ENCODE measurements around the gene CYBA. TPM values are rescaled to one million over a fixed set of nuclear protein-coding genes. Genes with fewer than 3 reads are reported as not detected.
A peak's percentile ranks its signal among the peaks of the same experiment; 100 is the strongest.

CYBA gene
- total and polyA plus RNA-seq, 2 of the 13 experiments (the other 11 are each of a cell fraction or from before 2014, with no cell fraction given), result 196 to 250 TPM

DNA sequence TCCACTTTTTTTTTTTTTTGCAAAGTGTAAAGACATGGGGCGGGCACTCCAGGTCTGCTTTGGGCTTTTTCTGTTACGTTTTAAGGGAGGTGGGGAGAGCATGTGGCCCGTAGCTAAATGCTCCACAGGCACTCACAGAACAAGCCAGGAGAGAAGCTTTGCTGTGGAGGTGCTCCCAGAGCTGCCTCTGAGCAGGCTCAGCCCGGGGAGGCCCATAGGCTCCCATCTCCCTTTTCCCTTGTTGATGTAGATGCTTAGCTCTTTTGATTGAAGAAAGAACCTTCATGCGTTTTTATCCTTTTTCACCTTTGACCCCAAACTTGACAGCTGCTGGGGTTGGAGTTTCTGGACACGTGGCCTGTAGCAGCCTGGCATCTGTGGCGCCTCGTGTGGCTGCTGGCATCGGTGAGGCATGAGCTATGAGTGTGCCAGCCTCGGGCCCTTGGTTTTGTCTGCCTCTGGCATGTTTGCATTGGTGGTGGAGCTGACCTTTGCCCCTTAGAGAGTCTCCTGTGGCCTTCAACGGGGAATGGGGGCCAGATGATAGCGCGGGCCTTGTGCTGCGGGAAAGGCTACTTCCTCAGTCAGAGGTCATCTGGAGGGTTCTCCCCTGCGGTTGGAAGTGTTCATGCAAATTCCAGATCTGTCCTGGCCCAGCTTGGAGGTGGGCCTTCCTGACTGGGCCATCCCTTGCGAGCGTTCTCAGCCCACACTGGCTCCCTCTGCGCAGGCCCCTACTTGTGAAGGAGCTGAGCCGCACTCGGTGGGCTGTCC lies 32.5 kb downstream of the CYBA start (continued):
- peak; percentile 97 for TF ChIP-seq NR2F6 (IDR thresholded peaks at IDR 0.05)
- TF ChIP-seq NR2F6 (CRISPR knock-in tag; IDR thresholded peaks at IDR 0.05), result peak; percentile 97
- peak; percentile 67 for TF ChIP-seq ZNF124 (CRISPR knock-in tag; IDR thresholded peaks at IDR 0.05)
- no peak for TF ChIP-seq FOXA1 (IDR thresholded peaks at IDR 0.05)
- TF ChIP-seq FOXA1 (CRISPR knock-in tag; IDR thresholded peaks at IDR 0.05), result peak; percentile 84
- no peak; the same call in 1 of the 2 replicates for TF ChIP-seq ZNF343 (CRISPR knock-in tag; IDR thresholded peaks at IDR 0.05)
- TF ChIP-seq ZNF839 (CRISPR knock-in tag; IDR thresholded peaks at IDR 0.05; ENCODE audit: borderline replicate concordance), result 0 out of 2 replicates have a peak, but pooled peaks have one; percentile 19
- TF ChIP-seq ZSCAN25 (CRISPR knock-in tag; IDR thresholded peaks at IDR 0.05), result no peak
- TF ChIP-seq GZF1 (CRISPR knock-in tag; IDR thresholded peaks at IDR 0.05), result no peak
- TF ChIP-seq FOXM1 (CRISPR knock-in tag; IDR thresholded peaks at IDR 0.05), result no peak
- TF ChIP-seq RXRA (CRISPR knock-in tag; IDR thresholded peaks at IDR 0.05), result peak; percentile 92
- no peak for TF ChIP-seq MTF1 (CRISPR knock-in tag; IDR thresholded peaks at IDR 0.05)
- 0 out of 2 replicates have a peak, but pooled peaks have one; percentile 56 for TF ChIP-seq ZNF746 (CRISPR knock-in tag; IDR thresholded peaks at IDR 0.05)
- no peak for TF ChIP-seq MAF1 (CRISPR knock-in tag; IDR thresholded peaks at IDR 0.05; ENCODE audit: borderline replicate concordance)
- TF ChIP-seq TCF7 (IDR thresholded peaks at IDR 0.05; ENCODE audit: low read depth), result no peak
- TF ChIP-seq, protein P1, sequence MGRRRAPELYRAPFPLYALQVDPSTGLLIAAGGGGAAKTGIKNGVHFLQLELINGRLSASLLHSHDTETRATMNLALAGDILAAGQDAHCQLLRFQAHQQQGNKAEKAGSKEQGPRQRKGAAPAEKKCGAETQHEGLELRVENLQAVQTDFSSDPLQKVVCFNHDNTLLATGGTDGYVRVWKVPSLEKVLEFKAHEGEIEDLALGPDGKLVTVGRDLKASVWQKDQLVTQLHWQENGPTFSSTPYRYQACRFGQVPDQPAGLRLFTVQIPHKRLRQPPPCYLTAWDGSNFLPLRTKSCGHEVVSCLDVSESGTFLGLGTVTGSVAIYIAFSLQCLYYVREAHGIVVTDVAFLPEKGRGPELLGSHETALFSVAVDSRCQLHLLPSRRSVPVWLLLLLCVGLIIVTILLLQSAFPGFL (CRISPR knock-in tag; IDR thresholded peaks at IDR 0.05), result no peak
- TF ChIP-seq POLR2AphosphoS2 (IDR thresholded peaks at IDR 0.05; ENCODE audit: low read depth, low read length), result no peak
- no peak for TF ChIP-seq MTERF4 (CRISPR knock-in tag; IDR thresholded peaks at IDR 0.05)
- no peak for TF ChIP-seq ELK4 (CRISPR knock-in tag; IDR thresholded peaks at IDR 0.05; ENCODE audit: borderline replicate concordance)
- TF ChIP-seq, protein P2, sequence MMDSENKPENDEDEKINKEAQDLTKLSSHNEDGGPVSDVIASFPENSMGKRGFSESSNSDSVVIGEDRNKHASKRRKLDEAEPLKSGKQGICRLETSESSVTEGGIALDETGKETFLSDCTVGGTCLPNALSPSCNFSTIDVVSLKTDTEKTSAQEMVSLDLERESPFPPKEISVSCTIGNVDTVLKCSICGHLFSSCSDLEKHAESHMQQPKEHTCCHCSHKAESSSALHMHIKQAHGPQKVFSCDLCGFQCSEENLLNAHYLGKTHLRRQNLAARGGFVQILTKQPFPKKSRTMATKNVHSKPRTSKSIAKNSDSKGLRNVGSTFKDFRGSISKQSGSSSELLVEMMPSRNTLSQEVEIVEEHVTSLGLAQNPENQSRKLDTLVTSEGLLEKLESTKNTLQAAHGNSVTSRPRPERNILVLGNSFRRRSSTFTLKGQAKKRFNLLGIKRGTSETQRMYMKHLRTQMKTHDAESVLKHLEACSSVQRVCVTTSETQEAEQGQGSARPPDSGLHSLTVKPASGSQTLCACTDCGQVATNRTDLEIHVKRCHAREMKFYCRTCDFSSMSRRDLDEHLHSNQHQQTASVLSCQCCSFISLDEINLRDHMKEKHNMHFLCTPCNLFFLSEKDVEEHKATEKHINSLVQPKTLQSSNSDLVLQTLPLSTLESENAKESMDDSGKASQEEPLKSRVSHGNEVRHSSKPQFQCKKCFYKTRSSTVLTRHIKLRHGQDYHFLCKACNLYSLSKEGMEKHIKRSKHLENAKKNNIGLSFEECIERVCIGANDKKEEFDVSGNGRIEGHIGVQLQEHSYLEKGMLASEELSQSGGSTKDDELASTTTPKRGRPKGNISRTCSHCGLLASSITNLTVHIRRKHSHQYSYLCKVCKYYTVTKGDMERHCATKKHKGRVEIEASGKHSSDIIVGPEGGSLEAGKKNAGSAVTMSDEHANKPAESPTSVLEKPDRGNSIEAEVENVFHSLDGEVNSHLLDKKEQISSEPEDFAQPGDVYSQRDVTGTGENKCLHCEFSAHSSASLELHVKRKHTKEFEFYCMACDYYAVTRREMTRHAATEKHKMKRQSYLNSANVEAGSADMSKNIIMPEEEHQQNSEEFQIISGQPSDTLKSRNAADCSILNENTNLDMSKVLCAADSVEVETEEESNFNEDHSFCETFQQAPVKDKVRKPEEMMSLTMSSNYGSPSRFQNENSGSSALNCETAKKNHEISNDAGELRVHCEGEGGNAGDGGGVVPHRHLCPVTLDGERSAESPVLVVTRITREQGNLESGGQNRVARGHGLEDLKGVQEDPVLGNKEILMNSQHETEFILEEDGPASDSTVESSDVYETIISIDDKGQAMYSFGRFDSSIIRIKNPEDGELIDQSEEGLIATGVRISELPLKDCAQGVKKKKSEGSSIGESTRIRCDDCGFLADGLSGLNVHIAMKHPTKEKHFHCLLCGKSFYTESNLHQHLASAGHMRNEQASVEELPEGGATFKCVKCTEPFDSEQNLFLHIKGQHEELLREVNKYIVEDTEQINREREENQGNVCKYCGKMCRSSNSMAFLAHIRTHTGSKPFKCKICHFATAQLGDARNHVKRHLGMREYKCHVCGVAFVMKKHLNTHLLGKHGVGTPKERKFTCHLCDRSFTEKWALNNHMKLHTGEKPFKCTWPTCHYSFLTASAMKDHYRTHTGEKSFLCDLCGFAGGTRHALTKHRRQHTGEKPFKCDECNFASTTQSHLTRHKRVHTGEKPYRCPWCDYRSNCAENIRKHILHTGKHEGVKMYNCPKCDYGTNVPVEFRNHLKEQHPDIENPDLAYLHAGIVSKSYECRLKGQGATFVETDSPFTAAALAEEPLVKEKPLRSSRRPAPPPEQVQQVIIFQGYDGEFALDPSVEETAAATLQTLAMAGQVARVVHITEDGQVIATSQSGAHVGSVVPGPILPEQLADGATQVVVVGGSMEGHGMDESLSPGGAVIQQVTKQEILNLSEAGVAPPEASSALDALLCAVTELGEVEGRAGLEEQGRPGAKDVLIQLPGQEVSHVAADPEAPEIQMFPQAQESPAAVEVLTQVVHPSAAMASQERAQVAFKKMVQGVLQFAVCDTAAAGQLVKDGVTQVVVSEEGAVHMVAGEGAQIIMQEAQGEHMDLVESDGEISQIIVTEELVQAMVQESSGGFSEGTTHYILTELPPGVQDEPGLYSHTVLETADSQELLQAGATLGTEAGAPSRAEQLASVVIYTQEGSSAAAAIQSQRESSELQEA (CRISPR knock-in tag; IDR thresholded peaks at IDR 0.05; ENCODE audit: not compliant biosample characterization), result no peak
